HG02642 (cell line): ENCODE data around the gene GATA2.
A peak's percentile ranks its signal among the peaks of the same experiment; 100 is the strongest.

Source experiments
- ATAC-seq: cut with Tn5 transposase; IDR thresholded peaks from one replicate; pipeline ENCODE4 v1.9.1; 2021; ENCODE audit warnings: mild to moderate bottlenecking; ENCODE audit not compliant: unreplicated experiment, poor library complexity

Gene GATA2

DNA sequence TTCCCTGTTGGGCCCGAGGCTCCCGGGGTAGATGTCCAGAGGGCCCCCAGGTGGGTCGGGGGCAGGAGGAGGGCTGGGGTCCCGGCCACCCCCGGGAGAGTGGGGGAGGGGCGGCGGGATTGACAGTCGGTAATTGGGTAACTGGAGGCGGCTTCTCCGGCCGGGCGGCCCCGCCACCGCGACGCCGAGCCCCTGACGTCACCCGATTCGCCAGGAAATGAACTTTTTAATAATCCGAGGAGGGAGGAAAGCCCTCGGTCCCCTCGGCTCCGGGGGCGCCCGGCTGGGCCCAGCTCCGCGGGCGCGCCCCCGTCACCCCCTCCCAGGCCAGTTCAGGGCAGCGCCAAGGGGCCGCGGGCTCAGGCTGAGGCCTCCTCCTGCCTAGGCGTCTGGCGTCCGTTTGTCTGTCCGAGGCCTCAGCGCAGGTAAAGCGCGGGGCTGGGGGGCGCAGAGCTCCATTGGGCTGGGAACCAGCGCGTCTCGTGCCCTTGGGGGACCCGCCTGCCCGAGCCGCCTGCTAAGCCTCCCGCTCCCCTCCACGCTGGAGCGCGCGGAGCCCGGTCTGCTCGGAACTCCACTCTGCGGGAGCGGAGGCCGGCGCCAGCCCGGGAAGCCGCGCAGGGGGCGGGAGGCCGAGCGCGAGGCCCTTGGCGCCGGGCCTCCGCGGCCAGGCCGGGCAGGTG lies 3.9 kb downstream of the GATA2 start:
- no peak for ATAC-seq

DNA sequence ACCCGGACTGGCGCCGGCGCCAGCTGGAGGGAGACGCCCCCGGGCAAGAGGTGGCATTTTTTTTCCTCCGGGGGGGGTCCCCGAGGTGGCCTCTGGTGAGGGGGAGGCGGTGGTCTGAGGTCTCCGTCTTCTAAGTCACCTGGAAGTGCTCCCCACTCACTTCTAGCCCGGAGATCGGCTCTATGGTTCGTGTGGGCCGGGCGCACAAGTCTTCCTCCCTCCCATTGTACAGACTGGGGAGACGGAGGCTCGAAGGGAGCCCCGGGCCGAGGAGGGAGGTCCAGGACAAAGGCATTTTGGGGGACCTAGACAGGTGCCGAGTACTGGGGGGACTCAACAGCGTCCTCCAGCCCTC lies 4.4 kb downstream of the GATA2 start:
- ATAC-seq, result no peak

DNA sequence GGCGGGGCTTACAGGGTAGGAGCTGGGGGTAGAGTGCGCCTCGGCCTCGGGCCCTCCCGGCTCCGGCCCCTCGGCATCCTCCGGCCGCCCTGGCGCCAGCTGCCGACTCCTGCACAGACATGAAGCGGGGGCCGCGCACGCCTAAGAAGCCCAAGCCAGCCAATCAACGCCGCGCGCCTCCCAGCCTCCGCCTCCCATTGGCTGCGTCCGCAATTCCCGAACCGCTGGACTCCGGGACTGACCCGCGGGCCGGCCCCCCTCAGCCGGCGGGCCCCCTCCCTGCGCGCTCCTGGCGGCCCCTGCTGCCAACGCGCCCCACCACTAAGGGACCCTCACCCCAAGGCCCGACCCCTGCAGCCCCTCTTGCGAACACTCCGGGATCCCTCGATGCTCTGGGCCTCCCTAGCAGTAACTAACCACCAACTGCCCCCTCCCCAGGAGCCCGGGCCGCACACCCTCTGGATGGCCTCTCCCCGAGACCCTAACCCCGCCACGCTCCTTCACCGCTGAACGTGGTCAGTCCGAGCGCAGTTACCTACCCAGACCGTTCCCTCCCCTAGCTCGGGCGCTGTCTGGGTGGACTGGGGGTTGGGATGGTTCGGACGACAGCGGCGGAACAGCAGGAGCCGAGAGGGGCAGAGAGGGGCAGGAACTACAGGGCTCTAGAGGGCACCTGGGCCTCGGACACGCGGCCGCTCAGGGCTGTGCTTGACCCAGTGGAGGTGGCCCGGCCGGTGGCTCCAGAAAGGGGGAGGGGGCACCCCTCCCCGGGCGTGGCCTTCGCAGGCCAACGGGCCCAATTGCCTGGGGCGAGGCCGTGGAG lies 5.0 kb downstream of the GATA2 start:
- peak; percentile 45 for ATAC-seq

- no peak for ATAC-seq
Measured at GRCh38 chr3:128487538-128487812, 5.5 kb downstream of the GATA2 start.

- ATAC-seq, result no peak
Measured at GRCh38 chr3:128486681-128487537, 6.1 kb downstream of the GATA2 start.

- no peak for ATAC-seq
Measured at GRCh38 chr3:128486205-128486628, 6.8 kb downstream of the GATA2 start.

GRCh38 chr3:128485282-128486204 lies 7.5 kb downstream of the GATA2 start:
- no peak for ATAC-seq

DNA sequence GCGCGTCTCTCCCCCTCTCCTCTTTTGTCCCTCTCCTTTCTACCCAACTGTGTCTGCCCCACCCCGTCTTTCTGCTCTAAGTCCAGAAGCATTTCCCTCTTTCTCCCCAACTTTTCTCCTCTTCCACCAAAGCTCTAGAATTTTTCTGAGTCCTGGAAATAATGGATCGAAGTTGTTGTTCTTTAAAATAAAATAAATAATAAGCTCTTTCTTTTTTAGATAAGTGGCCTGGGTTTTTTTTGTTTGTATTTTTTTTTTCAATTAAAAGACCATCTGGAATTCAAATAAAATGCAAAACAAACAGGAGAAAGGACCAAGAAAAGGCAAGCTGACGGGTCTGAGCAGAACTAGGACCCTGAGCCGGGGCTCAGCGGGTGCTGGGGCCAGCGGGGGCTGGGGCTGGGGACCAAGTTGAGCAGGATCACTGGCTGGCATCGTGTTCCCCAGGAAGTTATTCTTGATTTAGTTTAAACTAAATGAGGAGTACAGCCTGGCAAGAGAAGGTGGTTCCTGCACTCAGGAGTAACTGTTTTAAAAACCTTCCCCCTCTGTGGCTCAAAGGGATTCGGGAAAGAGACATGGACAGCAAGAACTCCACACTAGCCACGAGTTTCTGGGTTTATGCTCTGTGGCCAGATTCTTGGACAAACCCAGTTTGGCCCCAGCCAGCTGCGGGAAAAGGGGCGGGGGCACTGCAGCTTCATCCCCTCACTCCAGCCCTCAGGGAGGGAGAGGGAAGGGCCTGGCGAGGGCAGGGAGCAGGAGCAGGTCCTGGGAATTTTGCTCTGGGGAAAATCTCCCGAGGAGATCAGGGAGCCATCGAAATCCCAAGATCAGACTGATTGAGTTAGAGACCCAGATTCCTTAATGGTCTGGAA lies 8.4 kb downstream of the GATA2 start:
- no peak for ATAC-seq

DNA sequence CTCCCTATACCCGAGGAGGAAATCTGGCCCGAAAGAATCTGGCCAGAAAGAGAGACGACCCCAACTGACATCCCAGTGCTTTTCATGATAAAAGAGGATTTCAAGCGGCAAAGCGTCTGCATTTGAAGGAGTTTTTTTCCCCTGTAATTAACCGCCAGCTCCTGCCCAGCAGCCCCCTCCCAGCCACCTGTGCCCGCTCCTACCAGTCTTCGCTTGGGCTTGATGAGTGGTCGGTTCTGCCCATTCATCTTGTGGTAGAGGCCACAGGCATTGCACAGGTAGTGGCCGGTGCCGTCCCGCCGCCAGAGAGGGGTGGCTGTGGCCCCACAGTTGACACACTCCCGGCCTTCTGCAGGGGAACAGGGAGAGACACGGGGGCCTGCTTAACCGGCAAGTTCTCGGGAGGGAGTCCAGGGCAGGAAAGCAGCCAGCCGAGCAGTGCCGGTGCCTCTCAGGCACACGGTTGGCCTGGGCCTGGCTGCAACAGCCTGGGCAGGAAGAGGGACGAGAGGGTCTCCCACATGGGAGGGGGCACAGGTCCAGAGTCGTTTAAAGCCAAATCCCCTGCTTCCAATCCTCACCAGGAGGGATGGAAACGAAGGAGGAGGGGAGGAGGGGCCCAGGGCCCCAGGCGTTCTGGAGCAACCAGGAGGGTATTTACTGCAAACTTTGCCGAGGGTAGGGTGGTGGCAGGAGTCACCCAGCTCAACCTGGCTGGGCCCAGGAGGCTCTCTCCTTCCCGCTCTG lies 9.2 kb downstream of the GATA2 start:
- no peak for ATAC-seq

DNA sequence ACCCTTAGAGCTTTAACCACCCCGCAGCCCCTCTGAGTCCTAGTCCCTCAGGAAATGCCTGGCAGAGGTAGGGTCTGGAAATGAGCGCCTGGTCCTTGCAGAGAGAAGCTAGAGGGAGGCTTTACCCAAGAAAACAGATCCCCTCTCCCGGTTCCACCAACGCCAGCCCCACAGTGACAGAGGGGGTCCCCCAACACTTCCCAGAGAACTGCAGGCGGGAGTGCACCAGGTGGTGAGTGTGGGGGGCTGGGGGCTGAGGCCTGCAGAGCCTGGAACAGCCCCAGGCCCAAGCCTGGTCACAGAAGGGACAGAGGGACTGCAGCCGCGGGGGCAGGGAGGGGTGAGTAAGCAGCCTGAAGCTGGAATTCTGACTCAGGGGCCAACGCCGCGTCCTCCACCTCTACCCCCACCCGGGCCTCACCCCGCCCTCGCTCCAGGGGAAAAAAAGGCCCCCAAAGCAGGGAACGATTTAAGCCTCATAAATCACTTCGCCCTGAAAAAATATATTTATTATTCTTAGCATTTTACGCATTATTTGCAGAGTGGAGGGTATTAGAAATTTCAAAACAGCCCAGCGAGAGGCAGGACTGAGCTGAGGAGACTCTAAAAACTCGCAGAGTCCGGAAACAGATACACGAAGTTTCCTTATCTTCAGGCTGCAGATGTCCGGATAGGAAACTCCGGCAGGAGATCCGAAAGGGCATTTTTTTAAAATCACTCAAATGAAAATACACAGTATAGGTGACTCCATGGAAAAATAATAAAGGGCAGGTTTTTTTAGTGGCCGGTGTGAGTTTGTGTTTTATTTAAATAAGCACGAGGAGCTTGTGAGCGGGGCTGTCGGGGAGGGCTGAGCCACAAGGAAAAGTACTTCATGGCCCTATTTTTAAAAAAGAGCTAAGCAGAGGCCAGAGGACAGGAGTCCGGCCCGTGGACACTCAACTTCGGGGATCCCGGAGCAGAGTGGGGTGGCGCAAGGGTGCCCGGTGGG lies 10.0 kb downstream of the GATA2 start:
- ATAC-seq, result no peak

- no peak for ATAC-seq
Measured at GRCh38 chr3:128482175-128482574, 10.8 kb downstream of the GATA2 start.

- no peak for ATAC-seq
Measured at GRCh38 chr3:128481438-128481942, 11.5 kb downstream of the GATA2 start.

- ATAC-seq, result no peak
Measured at GRCh38 chr3:128480717-128481437, 12.1 kb downstream of the GATA2 start.

DNA sequence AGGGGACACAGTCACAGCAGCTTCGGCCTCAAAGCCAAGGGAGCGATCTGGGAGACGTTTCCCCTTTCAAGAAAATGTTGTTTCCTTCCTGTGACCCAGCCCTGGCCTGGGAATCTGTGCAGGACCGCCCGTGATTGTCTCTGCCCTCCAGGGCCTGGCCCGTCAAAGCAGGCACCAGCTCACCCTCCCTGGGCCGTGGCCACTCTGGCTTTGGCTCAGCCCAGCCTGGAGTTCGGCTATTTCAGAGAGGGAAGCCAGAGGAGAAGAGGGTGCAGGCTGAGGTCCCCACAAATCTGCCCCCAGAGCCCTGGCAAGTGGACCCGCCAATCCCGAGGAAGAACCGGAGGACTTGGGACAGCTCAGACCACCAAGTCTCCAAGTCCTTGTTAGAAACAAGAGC lies 12.7 kb downstream of the GATA2 start:
- ATAC-seq, result no peak

- ATAC-seq, result no peak
Measured at GRCh38 chr3:128479558-128480086, 13.4 kb downstream of the GATA2 start.
